HepG2 (cell line): ENCODE results near the gene DNMT3B. TPM values are rescaled to one million over a fixed set of nuclear protein-coding genes. Genes with fewer than 3 reads are reported as not detected.

Experiments used
- ATAC-seq: fragments of 200-7000 bp; cut with Tn5 transposase; 3 replicates; pipeline ENCODE4 v1.9.1; 2020; ENCODE audit warnings: mild to moderate bottlenecking, moderate library complexity
- BruUV-seq: library from RNA; stranded (reverse); fragments of 400-500 nt; replicated peaks from 2 replicates; lab custom pipeline; 2021; lab: Mats Ljungman, UMichigan
- CTCF ChIA-PET: fragments of 300-600 bp; formaldehyde crosslinking; extraction: SDS; loops from one replicate; lab custom pipeline; 2021; ENCODE audit warnings: low total read pairs, inconsistent platforms, low intra/inter-chr PET ratio; lab: Yijun Ruan, JAX
- POLR2A ChIA-PET: fragments of 350-600 bp; sonication (Branson Sonifier 250); formaldehyde crosslinking; loops from one replicate; lab custom pipeline; 2020; ENCODE audit warnings: antibody characterized with exemption, inconsistent platforms; lab: Yijun Ruan, JAX
- DNase-seq: peaks from one replicate; pipeline ENCODE4 v3.0.0-alpha.2; 2015; ENCODE audit warnings: low spot score
- FAIRE-seq: peaks from 3 replicates; lab custom pipeline; 2011; peaks lifted over from hg19 to GRCh38; lab: Jason Lieb, UNC
- H2AFZ ChIP-seq: one replicate; pipeline ENCODE4 v1.6.1; 2011; ENCODE audit warnings: low read length, inconsistent platforms
- H3K27ac ChIP-seq: fragments of 300-600 bp; 3 replicates; pipeline ENCODE4 v1.8.0; 2011; ENCODE audit warnings: mixed run types, mild to moderate bottlenecking, mixed read lengths, low read length, inconsistent platforms; ENCODE audit not compliant: insufficient read depth; ENCODE audit errors: extremely low read length
- H3K27me3 ChIP-seq, 2 experiments: fragments of 200-600 bp in 1 of 2; 2 replicates in 1 of 2; 3 replicates in 1 of 2; pipeline versions ENCODE4 v1.6.0 to v1.8.0; 2011; ENCODE audit warnings: low read length in 2 of 2, mild to moderate bottlenecking in 2 of 2, moderate library complexity in 2 of 2, inconsistent platforms in 1 of 2; ENCODE audit not compliant: insufficient read depth in 2 of 2, control insufficient read depth in 1 of 2
- H3K36me3 ChIP-seq, 2 experiments: fragments of 200-600 bp in 1 of 2; replicated peaks in 1 of 2; 2 replicates in 1 of 2; 3 replicates in 1 of 2; pipeline versions ENCODE4 v1.5.1 to v1.8.0; 2011; ENCODE audit warnings: low read length in 2 of 2, inconsistent platforms in 1 of 2; ENCODE audit not compliant: insufficient read depth in 2 of 2, control insufficient read depth in 1 of 2
- H3K4me1 ChIP-seq: 2 replicates; pipeline ENCODE4 v1.5.1; 2012; ENCODE audit warnings: low read length, inconsistent platforms; ENCODE audit not compliant: insufficient read depth
- H3K4me2 ChIP-seq: 2 replicates; pipeline ENCODE4 v1.6.0; 2011; ENCODE audit warnings: low read depth, low read length, inconsistent platforms
- H3K4me3 ChIP-seq, 3 experiments: fragments of 200-600 bp in 1 of 3; sonication (generic), shearing (Covaris generic) in 1 of 3; replicated peaks in 1 of 3; 2 replicates each; pipeline ENCODE4 v1.5.1; 2011 to 2016; ENCODE audit warnings: low read length in 3 of 3, inconsistent platforms in 2 of 3, low read depth in 2 of 3, mild to moderate bottlenecking in 2 of 3, control low read depth in 1 of 3, mixed read lengths in 1 of 3; ENCODE audit not compliant: insufficient read depth in 1 of 3
- H3K79me2 ChIP-seq: one replicate; pipeline ENCODE4 v1.6.1; 2011; ENCODE audit warnings: low read length, inconsistent platforms; ENCODE audit not compliant: insufficient read depth
- H3K9ac ChIP-seq: 2 replicates; pipeline ENCODE4 v1.6.0; 2011; ENCODE audit warnings: mild to moderate bottlenecking, low read depth, low read length, inconsistent platforms; ENCODE audit not compliant: insufficient read depth
- H3K9me3 ChIP-seq: 2 replicates; pipeline ENCODE4 v1.5.1; 2012; ENCODE audit warnings: mild to moderate bottlenecking, low read length
- H4K20me1 ChIP-seq: 2 replicates; pipeline ENCODE4 v1.6.0; 2011; ENCODE audit warnings: inconsistent platforms, mild to moderate bottlenecking, low read length, moderate library complexity; ENCODE audit not compliant: insufficient read depth
- HIVEP1 ChIP-seq: sonication (generic); formaldehyde crosslinking; IDR thresholded peaks from 2 replicates; pipeline ENCODE4 v1.4.0; 2020; ENCODE audit warnings: mild to moderate bottlenecking, missing genetic modification reagents
- KLF16 ChIP-seq, 2 experiments: sonication (generic) in 1 of 2; formaldehyde crosslinking in 1 of 2; IDR thresholded peaks; 2 replicates each; pipeline versions ENCODE4 v1.6.1 to v1.8.0; 2016 to 2023; ENCODE audit warnings: missing genetic modification reagents in 2 of 2, missing compliant biosample characterization in 1 of 2
- NFE2L1 ChIP-seq: sonication (generic); formaldehyde crosslinking; IDR thresholded peaks from 2 replicates; pipeline ENCODE4 v1.4.0; 2020; ENCODE audit warnings: missing genetic modification reagents, mild to moderate bottlenecking, borderline replicate concordance
- NR2F1 ChIP-seq, 2 experiments: fragments of 450-650 bp in 1 of 2; formaldehyde crosslinking in 1 of 2; IDR thresholded peaks; 2 replicates each; pipeline versions ENCODE4 v1.5.0 to v1.6.1; 2016 to 2020; ENCODE audit warnings: mild to moderate bottlenecking in 1 of 2, missing compliant biosample characterization in 1 of 2, missing genetic modification reagents in 1 of 2, moderate library complexity in 1 of 2
- SP4 ChIP-seq: sonication (generic); formaldehyde crosslinking; IDR thresholded peaks from 2 replicates; pipeline ENCODE4 v1.8.1; 2023; ENCODE audit warnings: mild to moderate bottlenecking, missing genetic modification reagents
- ZBTB3 ChIP-seq: sonication (generic); formaldehyde crosslinking; IDR thresholded peaks from 2 replicates; pipeline ENCODE4 v1.4.0; 2020; ENCODE audit warnings: low read depth, mild to moderate bottlenecking, moderate library complexity, missing genetic modification reagents, borderline replicate concordance
- ZSCAN20 ChIP-seq: sonication (generic); formaldehyde crosslinking; IDR thresholded peaks from 2 replicates; pipeline ENCODE4 v1.4.0; 2020; ENCODE audit warnings: missing genetic modification reagents, mild to moderate bottlenecking, borderline replicate concordance
- WGBS: methylation state at CpG from one replicate; pipeline ENCODE4 v1.1.6; 2017; ENCODE audit warnings: low lambda C conversion rate; 5-methylcytosine and 5-hydroxymethylcytosine counted together
- in situ Hi-C: cut with HindIII; loops from 2 replicates; pipeline ENCODE4 v1.10.0; 2017; ENCODE audit warnings: low pct_unique_long_range_greater_than_20kb; ENCODE audit not compliant: extremely low pct_ligation_motif_present
- intact Hi-C: fragments of 100-400 bp; cut with micrococcal nuclease; formaldehyde crosslinking; loops from one replicate; pipeline ENCODE4 v1.10.0; 2022; ENCODE audit not compliant: unreplicated experiment
- polyA plus RNA-seq, 8 experiments: library from polyadenylated mRNA; depleted of rRNA in 3 of 8; stranded (reverse) in 7 of 8; unstranded in 1 of 8; fragments of >200 nt; fragmentation: Illumina TruSeq in 4 of 8; extraction: Trizol in 4 of 8; gene quantifications; 2 replicates each; pipeline versions ENCODE4 v1.2.1 to v1.2.3, GENCODE V29; 2011 to 2016; ENCODE audit warnings: low read depth in 4 of 8, missing spikeins in 1 of 8, mixed read lengths in 1 of 8; ENCODE audit not compliant: insufficient read depth in 1 of 8
- total RNA-seq, 5 experiments: library from RNA; depleted of rRNA; stranded (reverse); fragments of >200 nt; fragmentation: Illumina TruSeq; extraction: Trizol; gene quantifications; 2 replicates each; pipeline ENCODE4 v1.2.3, GENCODE V29; 2016; ENCODE audit warnings: low read depth in 1 of 5
- TF ChIP-seq, protein P1 (sequence below): sonication (generic); formaldehyde crosslinking; IDR thresholded peaks from 2 replicates; pipeline ENCODE4 v1.5.0; 2020; ENCODE audit warnings: missing genetic modification reagents
- TF ChIP-seq, protein P2 (sequence below): sonication (generic); formaldehyde crosslinking; IDR thresholded peaks from 2 replicates; pipeline ENCODE4 v1.9.0; 2021; ENCODE audit warnings: missing genetic modification reagents, mild to moderate bottlenecking, borderline replicate concordance

The DNMT3B gene
- total and polyA plus RNA-seq, 2 of the 13 experiments (the other 11 are each of a cell fraction or from before 2014, with no cell fraction given) = 3.8 to 13.9 TPM

DNA sequence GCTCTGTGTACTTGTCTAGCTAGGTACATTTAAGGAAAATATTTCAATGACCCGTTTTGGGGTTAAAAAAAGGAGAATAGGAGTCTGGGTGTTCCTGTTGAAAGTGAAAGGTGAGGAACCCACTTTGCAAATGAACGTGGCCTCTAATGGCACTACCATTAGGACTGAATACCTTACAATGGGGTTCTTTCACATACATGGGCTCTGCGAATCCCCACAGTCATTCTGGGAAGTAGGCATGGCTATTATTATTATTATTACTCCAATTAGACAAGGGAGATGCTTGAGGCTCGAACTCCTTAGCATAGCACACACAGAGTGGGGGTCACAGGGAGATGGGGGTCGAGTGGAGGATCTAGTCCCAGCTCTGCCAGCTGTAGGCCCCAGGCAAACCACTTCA lies 6.0 kb upstream of the DNMT3B start:
- BruUV-seq = no TSS peak

More for the DNA sequence above, 6.0 kb upstream of the DNMT3B start:
- H3K4me1 ChIP-seq = peaks cover 33% of the 10 kb centered on the region
- H3K4me2 ChIP-seq = no peak overlapping the region
- no peaks in the 10 kb centered on the region for H3K36me3 ChIP-seq
- ChIA-PET POLR2A (no interaction called here), CTCF (no interaction called here)
- ATAC-seq (no peak), DNase-seq (no peak), FAIRE-seq (no peak)
- H3K27me3 ChIP-seq = 0 out of 5 replicates have a peak, but pooled peaks cover 0 to 4% of the 10 kb centered on the region in 2 experiments
- no peak overlapping the region for H3K27ac ChIP-seq
- H3K9ac ChIP-seq = no peak overlapping the region
- in situ Hi-C loops (loop anchor here (25.0 kb wide), 1 partner anchor 244 kb away; no protein-coding TSS in a partner anchor), intact Hi-C loops (no loop called here)
- no peaks in the 10 kb centered on the region for H3K9me3 ChIP-seq
- H2AFZ ChIP-seq = no peak overlapping the region
- no peak overlapping the region for H3K4me3 ChIP-seq
- WGBS = 19% methylated on average over 5 of the region's 5 CpGs
- H4K20me1 ChIP-seq = no peaks in the 10 kb centered on the region
- H3K79me2 ChIP-seq = no peaks in the 10 kb centered on the region
- TF ChIP-seq SP4 (CRISPR knock-in tag) (no peak), HIVEP1 (no peak), NFE2L1 (CRISPR knock-in tag) (no peak), KLF16 (CRISPR knock-in tag; IDR thresholded peaks at IDR 0.05) (no peak), NR2F1 (CRISPR knock-in tag; IDR thresholded peaks at IDR 0.05) (no peak), ZSCAN20 (CRISPR knock-in tag) (no peak), ZBTB3 (CRISPR knock-in tag) (no peak)
- TF ChIP-seq, protein P1, sequence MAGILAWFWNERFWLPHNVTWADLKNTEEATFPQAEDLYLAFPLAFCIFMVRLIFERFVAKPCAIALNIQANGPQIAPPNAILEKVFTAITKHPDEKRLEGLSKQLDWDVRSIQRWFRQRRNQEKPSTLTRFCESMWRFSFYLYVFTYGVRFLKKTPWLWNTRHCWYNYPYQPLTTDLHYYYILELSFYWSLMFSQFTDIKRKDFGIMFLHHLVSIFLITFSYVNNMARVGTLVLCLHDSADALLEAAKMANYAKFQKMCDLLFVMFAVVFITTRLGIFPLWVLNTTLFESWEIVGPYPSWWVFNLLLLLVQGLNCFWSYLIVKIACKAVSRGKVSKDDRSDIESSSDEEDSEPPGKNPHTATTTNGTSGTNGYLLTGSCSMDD (CRISPR knock-in tag) = no peak
- TF ChIP-seq, protein P2, sequence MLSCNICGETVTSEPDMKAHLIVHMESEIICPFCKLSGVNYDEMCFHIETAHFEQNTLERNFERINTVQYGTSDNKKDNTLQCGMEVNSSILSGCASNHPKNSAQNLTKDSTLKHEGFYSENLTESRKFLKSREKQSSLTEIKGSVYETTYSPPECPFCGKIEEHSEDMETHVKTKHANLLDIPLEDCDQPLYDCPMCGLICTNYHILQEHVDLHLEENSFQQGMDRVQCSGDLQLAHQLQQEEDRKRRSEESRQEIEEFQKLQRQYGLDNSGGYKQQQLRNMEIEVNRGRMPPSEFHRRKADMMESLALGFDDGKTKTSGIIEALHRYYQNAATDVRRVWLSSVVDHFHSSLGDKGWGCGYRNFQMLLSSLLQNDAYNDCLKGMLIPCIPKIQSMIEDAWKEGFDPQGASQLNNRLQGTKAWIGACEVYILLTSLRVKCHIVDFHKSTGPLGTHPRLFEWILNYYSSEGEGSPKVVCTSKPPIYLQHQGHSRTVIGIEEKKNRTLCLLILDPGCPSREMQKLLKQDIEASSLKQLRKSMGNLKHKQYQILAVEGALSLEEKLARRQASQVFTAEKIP (CRISPR knock-in tag) = no peak
- TF ChIP-seq, all 625 proteins: peak for 0
